Coronary artery (tissue), 2 donors: ENCODE results near the gene TBC1D8B.

Experiments used
- DNase-seq: peaks from one replicate; pipeline ENCODE4 v3.0.0-alpha.2; 2017; ENCODE audit warnings: low spot score
- H3K27ac ChIP-seq, 2 donors: fragments of 200-600 bp; sonication (generic); one replicate each; pipeline ENCODE4 v1.5.1; 2016 to 2019
- H3K4me3 ChIP-seq: fragments of 200-600 bp; sonication (generic); 2 replicates; pipeline ENCODE4 v1.5.1; 2016; ENCODE audit warnings: mild to moderate bottlenecking, moderate library complexity
- TF ChIP-seq, protein P1 (sequence below): fragments of 200-600 bp; sonication (generic); IDR thresholded peaks from one replicate; pipeline ENCODE4 v1.5.1; 2019; ENCODE audit warnings: antibody characterized with exemption

TBC1D8B gene

DNA sequence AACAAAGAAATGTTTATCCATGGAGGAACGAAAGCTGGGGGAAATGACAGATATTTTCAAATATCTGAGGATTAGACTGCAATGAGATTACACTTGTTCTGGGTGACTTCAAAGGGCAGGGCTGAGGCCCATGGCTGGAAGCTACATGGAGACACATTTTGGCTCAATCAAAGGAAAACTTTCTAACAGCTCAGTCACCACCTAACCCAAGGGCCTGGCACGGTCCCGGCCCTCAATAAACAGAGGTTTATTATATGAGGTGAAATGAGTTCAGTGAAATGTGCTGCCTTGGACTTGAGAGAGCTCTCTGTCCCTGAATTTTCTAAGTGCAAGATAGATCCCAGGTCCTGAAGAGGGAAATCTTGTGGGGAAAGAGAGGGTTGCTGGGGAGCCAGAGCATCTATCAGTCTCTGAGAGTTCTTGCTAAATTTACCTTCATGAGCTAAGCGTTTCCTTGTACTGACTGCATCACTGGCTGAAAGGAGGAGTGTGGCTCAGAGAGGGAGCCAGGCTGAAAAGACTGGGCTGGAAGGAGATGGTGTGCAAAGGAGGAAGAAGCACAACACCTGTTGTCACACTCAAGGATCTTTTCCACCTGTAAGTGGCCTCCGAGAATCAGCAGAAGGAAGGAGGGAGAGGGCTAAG, 102.7 kb downstream of the TBC1D8B start:
- Histone ChIP-seq H3K27ac (no peak overlapping the region), H3K4me3 (no peak overlapping the region)
- TF ChIP-seq, protein P1, sequence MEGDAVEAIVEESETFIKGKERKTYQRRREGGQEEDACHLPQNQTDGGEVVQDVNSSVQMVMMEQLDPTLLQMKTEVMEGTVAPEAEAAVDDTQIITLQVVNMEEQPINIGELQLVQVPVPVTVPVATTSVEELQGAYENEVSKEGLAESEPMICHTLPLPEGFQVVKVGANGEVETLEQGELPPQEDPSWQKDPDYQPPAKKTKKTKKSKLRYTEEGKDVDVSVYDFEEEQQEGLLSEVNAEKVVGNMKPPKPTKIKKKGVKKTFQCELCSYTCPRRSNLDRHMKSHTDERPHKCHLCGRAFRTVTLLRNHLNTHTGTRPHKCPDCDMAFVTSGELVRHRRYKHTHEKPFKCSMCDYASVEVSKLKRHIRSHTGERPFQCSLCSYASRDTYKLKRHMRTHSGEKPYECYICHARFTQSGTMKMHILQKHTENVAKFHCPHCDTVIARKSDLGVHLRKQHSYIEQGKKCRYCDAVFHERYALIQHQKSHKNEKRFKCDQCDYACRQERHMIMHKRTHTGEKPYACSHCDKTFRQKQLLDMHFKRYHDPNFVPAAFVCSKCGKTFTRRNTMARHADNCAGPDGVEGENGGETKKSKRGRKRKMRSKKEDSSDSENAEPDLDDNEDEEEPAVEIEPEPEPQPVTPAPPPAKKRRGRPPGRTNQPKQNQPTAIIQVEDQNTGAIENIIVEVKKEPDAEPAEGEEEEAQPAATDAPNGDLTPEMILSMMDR, result no peak
- no peak for DNase-seq

DNA sequence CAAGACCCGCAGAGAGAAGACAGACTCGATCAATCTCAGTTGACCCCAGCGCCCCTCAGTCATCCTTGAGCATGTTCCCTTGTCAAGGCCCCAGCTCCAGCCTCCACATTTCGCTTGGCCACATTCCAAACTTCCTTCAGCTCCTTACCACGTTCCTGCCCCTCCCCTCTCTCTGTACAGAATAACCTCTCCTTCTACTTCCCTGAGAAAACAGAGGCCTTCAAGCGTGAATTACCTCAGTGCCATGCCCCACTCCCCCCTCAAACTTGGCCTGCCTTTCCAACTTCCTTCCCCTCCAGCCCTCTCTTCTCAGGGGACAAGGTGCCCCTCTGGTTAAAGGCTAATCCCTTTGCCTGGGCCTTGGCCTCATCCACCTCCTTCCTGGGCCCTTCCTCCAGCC, 103.9 kb downstream of the TBC1D8B start:
- H3K27ac ChIP-seq, result no peak overlapping the region
- no peak for DNase-seq
- TF ChIP-seq, protein P1, result no peak
- H3K4me3 ChIP-seq, result no peak overlapping the region

DNA sequence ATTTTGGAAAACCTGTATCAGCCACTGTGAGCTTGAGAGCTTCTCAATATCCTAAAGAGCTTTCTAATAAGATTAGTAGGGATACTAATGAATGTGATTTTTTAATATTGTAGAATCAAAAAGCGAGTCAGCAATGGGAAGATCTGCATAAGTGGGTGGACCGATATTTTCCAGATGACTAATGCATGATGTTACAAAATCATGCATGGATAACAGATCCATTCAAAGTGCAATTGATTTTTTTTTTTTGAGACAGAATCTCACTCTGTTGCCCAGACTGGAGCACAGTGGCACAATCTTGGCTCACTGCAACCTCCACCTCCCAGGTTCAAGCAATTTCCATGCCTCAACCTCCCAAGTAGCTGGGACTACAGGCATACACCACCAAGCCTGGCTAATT, 110.4 kb downstream of the TBC1D8B start:
- TF ChIP-seq, protein P1, result no peak
- Histone ChIP-seq H3K27ac (no peak overlapping the region), H3K4me3 (no peak overlapping the region)
- no peak for DNase-seq

DNA sequence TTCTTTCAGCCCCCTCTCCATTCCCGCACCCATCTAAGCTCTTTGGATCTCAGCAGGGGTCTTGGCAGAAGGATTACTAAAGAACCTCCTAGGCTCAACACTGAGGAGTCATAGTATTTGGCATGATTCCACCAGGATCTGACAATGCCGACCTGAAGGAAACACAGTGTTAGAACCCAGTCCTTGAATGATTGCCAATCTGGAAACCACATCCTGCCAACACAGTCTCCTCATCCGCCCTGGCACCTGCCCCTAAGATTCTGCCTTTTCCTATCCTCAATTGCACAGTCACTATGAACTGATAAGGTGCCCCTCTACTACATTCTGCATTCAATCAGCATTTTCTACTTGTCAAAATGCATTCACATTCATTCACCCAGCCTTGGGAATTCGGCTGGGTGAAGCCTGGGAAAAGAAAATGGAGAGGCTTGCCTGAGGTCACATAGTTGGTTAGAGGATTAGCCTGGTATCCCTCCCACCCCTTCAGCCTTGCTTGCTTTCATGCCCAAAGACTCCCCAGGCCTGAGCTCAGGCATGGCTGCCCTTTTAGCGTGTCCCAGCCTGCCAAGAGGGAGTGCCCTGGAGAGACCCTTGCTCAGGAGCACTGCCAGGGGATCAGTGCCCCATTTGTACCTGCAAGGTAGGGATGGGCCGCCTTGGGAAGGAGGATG, 115.5 kb downstream of the TBC1D8B start:
- no peak for DNase-seq
- no peak overlapping the region for H3K4me3 ChIP-seq
- no peak overlapping the region for H3K27ac ChIP-seq
- TF ChIP-seq, protein P1, result no peak

DNA sequence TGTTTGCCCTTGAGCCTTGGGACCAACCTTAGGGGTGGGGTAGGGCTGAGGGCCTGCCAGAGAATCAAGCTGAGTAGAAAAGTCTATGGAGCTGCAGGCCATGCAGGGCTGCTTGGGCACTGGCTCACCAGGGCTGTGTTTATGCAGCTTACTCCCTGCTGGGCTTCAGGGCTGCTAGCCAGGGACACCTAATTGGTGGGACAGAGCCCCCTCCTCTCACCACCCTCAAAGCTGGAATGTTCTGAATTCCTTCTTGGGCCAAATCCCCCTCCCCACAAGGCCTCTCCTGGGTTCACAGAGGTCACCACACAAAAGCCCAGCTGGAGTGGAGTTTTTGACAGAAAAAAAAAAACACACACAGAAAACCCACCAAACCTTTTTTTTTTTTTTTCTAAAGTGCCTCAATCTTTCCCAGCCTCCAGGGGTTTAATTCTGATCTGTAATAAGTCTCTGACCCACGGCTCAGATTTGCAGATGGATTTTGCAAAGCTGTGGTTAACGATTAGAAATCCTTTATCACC, 117.5 kb downstream of the TBC1D8B start, which contains the start of gene CLDN2:
CLDN2 (plus strand) TSS at position 471 of the 521 bp plus-strand sequence. CDS start 7,827 bp downstream, outside the sequence.
- no peak for DNase-seq
- Histone ChIP-seq H3K27ac (no peak within 1 kb of the TSS), H3K4me3 (no peak within 1 kb of the TSS)
- TF ChIP-seq, protein P1, result no peak

DNA sequence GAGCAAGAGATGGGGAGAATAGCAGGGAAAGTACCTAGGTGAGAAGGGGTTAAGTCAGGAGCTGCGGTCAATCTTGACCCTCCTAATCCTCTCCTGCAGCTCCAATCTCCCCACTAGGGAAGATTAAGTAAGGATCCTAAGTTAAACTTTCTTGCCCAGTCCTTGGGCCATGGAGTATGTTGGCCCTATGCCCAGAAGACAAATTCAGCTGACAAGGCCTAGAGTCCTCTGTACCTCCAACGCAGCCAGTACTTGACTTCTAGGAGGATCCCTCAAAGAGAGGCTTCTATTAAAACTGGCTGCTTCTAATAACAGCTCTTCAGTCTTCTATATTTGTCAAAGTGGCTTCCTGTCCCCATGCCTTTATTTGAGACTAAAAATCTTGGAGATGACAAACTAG, 119.2 kb downstream of the TBC1D8B start:
- no peak overlapping the region for H3K27ac ChIP-seq
- TF ChIP-seq, protein P1, result no peak
- no peak for DNase-seq

More for the DNA sequence above, 119.2 kb downstream of the TBC1D8B start:
- H3K4me3 ChIP-seq, result no peak overlapping the region
